GM10248 (cell line): ENCODE results near the gene STAB1.

Experiments used
- CTCF ChIA-PET: fragments of 300-600 bp; sonication (Branson Sonifier 250); formaldehyde crosslinking; extraction: SDS; loops from one replicate; lab custom pipeline; 2021; ENCODE audit warnings: antibody characterized with exemption; lab: Yijun Ruan, JAX
- POLR2A ChIA-PET: fragments of 350-650 bp; sonication (Branson Sonifier 250); formaldehyde crosslinking; extraction: SDS; loops from one replicate; lab custom pipeline; 2020; ENCODE audit warnings: antibody characterized with exemption; lab: Yijun Ruan, JAX
- DNase-seq: peaks from one replicate; pipeline ENCODE4 v3.0.0; 2012; ENCODE audit errors: extremely low spot score
- CTCF ChIP-seq: IDR thresholded peaks from 2 replicates; pipeline ENCODE4 v1.5.1; 2012; ENCODE audit warnings: mild to moderate bottlenecking, low read depth; ENCODE audit errors: extremely low read depth, missing control alignments, control extremely low read depth

The STAB1 gene

DNA sequence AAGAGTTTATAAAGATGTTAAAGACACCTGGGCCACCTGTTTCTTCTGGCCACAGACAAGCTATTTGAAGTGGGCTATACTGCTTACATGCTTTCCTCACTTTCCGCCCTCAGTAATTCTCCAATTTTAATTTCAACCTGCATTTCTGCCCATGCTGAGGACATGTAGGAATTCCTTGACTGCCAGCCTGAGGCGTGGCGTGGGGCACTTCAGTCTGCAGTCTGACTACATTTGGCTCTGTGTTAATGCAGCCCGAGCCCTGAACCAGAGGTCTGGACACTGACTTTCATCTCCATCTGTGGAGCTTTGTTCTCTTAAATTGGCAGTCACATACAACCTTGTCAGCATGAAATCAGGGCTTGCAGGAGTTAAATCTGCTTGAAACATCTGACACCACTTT, 49.8 kb downstream of the STAB1 start:
- ChIA-PET POLR2A (no interaction called here), CTCF (interaction anchor here (0.8 to 1.3 kb wide), 2 partner anchors 9 to 16 kb away, joined by 3 to 5 read pairs; partner anchors contain the start of gene UQCC5)
- TF ChIP-seq CTCF: no peak
- DNase-seq: no peak

DNA sequence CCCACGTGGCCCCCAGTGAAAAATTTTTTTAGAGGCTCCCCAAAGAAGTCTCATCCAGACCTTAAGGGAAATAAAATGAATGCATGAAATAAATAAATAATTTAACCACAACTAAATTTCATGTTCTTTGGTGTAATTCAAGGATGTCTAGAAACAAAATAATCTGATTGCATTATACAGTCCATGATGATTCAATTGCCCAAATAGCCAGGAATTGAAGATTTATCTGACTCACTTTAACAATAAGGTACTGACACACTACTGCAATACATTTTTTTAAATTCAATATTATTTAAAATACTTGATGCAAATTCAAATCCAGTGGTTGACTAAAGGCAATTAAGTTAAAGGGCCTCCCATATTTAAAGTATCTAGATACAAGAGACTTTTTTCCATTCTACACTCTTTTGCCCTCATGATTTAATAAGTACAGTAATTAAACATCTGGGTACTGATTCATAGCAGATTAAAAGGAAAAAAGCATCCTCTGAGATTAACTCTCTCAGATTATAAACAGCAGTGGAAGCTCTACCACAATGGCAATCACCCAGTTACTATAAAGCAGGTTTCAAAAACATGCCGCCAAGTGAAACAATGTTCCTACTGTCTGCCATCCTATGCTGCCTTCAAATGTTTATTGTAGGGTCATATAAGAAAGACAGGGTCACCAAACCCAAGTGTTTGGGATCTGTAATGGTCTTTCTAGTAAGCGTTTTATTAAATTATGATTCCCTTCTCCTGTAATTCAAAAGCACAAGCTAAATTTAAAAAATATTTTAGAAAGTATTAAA, 51.2 kb downstream of the STAB1 start:
- TF ChIP-seq CTCF: no peak
- ChIA-PET POLR2A (interaction anchor here (1.4 kb wide), 1 partner anchor 10 kb away, joined by 5 read pairs; the partner anchor contains the start of gene UQCC5), CTCF (interaction anchor here (1.4 to 1.5 kb wide), 2 partner anchors 10 to 14 kb away, joined by 3 read pairs; no protein-coding TSS in a partner anchor)
- no peak for DNase-seq

DNA sequence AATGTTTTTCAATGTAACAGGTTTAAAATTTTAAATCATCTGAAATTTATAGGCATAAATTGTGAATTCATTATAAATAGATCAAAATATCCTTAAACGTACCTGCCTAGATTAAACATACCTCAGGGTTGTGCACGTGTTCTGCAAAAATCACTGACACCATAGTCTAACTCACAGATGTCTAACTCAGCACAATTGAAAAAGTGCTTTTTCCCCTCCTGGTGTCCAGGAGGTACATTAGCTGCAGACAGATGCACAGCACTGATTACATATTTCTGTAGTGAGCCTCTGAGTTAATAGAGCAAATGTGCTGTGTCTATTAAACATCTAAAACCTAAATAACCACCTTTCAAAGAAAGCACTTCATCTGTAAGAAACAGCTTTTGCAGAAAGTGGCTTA, 52.0 kb downstream of the STAB1 start:
- no peak for DNase-seq
- CTCF ChIA-PET: interaction anchor here (0.9 to 1.4 kb wide), 2 partner anchors 12 to 14 kb away, joined by 3 read pairs; no protein-coding TSS in a partner anchor
- no peak for TF ChIP-seq CTCF
- POLR2A ChIA-PET: interaction anchor here (1.4 kb wide), 1 partner anchor 11 kb away, joined by 5 read pairs; the partner anchor contains the start of gene UQCC5

DNA sequence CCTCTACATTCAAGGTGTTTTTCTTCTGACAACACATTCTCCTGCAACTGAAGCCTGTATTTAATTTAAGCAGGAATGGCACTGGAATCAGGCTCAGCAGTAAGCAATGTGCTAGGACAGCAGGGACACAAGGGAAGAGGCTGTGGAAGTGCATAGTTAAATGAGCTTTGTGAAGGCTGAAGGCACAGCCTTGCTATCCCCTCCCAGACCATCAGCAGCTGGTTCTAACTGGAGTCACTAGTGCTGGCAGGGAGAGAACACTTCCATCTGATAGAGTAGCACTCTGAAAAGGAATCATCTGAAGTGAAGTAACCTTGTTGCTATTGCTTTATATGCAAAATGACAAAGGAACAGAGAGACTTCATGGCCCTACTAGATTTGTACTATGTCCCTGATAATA, 56.0 kb downstream of the STAB1 start:
- ChIA-PET CTCF (interaction anchor here (0.6 to 1.4 kb wide), 3 partner anchors 11 to 103 kb away, joined by 3 read pairs; no protein-coding TSS in a partner anchor), POLR2A (no interaction called here)
- DNase-seq: no peak
- TF ChIP-seq CTCF: no peak

- no peak for TF ChIP-seq CTCF
- ChIA-PET CTCF (interaction anchor here (0.8 to 1.8 kb wide), 5 partner anchors 8 to 104 kb away, joined by 3 to 8 read pairs (median 3); partner anchors contain the start of gene UQCC5), POLR2A (interaction anchor here (0.6 kb wide), 1 partner anchor 658 kb away, joined by 8 read pairs; no protein-coding TSS in a partner anchor)
- no peak for DNase-seq
These were observed 57.0 kb downstream of the STAB1 start for GRCh38 chr3:52552089-52552488.

- CTCF ChIA-PET: no interaction called here
These were observed 59.1 kb downstream of the STAB1 start for GRCh38 chr3:52554026-52554755.

More at GRCh38 chr3:52554026-52554755, 59.1 kb downstream of the STAB1 start:
- POLR2A ChIA-PET: interaction anchor here (1.3 kb wide), 1 partner anchor 18 kb away, joined by 3 read pairs; the partner anchor contains the start of gene UQCC5
- no peak for DNase-seq
- no peak for TF ChIP-seq CTCF
